HepG2 (cell line): ENCODE data around the gene TPGS1. TPM values are rescaled to one million over a fixed set of nuclear protein-coding genes. Genes with fewer than 3 reads are reported as not detected.
A peak's percentile ranks its signal among the peaks of the same experiment; 100 is the strongest.

Source experiments
- ADNP ChIP-seq: sonication (generic); formaldehyde crosslinking; IDR thresholded peaks from 2 replicates; pipeline ENCODE4 v1.4.0; 2020; ENCODE audit warnings: missing genetic modification reagents
- ARID3A ChIP-seq: IDR thresholded peaks from 2 replicates; pipeline ENCODE4 v1.6.1; 2012; ENCODE audit warnings: low read depth, low read length, improper control_type of control experiment
- ATF7 ChIP-seq, 2 experiments: fragments of 450-650 bp in 1 of 2; sonication (generic) in 1 of 2; formaldehyde crosslinking in 1 of 2; IDR thresholded peaks; 2 replicates each; pipeline versions ENCODE4 v1.4.0 to v1.6.1; 2016 to 2020; ENCODE audit warnings: antibody characterized with exemption in 1 of 2, mild to moderate bottlenecking in 1 of 2, missing genetic modification reagents in 1 of 2
- BCLAF1 ChIP-seq: fragments of 450-650 bp; IDR thresholded peaks from 2 replicates; pipeline ENCODE4 v1.6.1; 2017; ENCODE audit warnings: mild to moderate bottlenecking
- BRF2 ChIP-seq: sonication (generic); formaldehyde crosslinking; IDR thresholded peaks from 2 replicates; pipeline ENCODE4 v1.8.1; 2022; ENCODE audit warnings: mild to moderate bottlenecking, missing genetic modification reagents
- EED ChIP-seq: sonication (generic); formaldehyde crosslinking; IDR thresholded peaks from 2 replicates; pipeline ENCODE4 v1.5.0; 2020; ENCODE audit warnings: mild to moderate bottlenecking, missing genetic modification reagents
- GABPB1 ChIP-seq: IDR thresholded peaks from 2 replicates; pipeline ENCODE4 v1.6.1; 2016; ENCODE audit warnings: mild to moderate bottlenecking, missing genetic modification reagents, moderate library complexity, missing compliant biosample characterization
- MYPOP ChIP-seq: sonication (generic); formaldehyde crosslinking; IDR thresholded peaks from 2 replicates; pipeline ENCODE4 v1.8.1; 2023; ENCODE audit warnings: mild to moderate bottlenecking, moderate library complexity, missing genetic modification reagents
- PPARG ChIP-seq: conservative IDR thresholded peaks from 2 replicates; pipeline ENCODE4 v1.6.1; 2016; ENCODE audit warnings: missing biosample characterization, missing genetic modification reagents
- RNF2 ChIP-seq: fragments of 450-650 bp; conservative IDR thresholded peaks from 2 replicates; pipeline ENCODE4 v1.6.1; 2016; ENCODE audit warnings: low read depth
- SRF ChIP-seq: IDR thresholded peaks from 2 replicates; pipeline ENCODE4 v1.6.1; 2011; ENCODE audit warnings: mild to moderate bottlenecking, low read depth, low read length, moderate library complexity
- TCF7L2 ChIP-seq: IDR thresholded peaks from 2 replicates; pipeline ENCODE4 v1.6.1; 2011; ENCODE audit warnings: mild to moderate bottlenecking, low read depth, low read length, moderate library complexity
- ZBTB8A ChIP-seq: sonication (generic); formaldehyde crosslinking; IDR thresholded peaks from 2 replicates; pipeline ENCODE4 v1.4.0; 2020; ENCODE audit warnings: mild to moderate bottlenecking, low read depth, missing genetic modification reagents, borderline replicate concordance
- ZEB1 ChIP-seq: IDR thresholded peaks from 2 replicates; pipeline ENCODE4 v1.6.1; 2012; ENCODE audit warnings: mild to moderate bottlenecking, low read depth, inconsistent platforms; ENCODE audit not compliant: insufficient replicate concordance
- ZFAT ChIP-seq: sonication (generic); formaldehyde crosslinking; conservative IDR thresholded peaks from 2 replicates; pipeline ENCODE4 v1.8.1; 2023; ENCODE audit warnings: missing genetic modification reagents, inconsistent platforms
- ZKSCAN1 ChIP-seq: fragments of 150-350 bp; IDR thresholded peaks from 2 replicates; pipeline ENCODE4 v1.6.1; 2014; ENCODE audit warnings: low read length
- ZNF138 ChIP-seq: sonication (generic); formaldehyde crosslinking; IDR thresholded peaks from 2 replicates; pipeline ENCODE4 v1.5.0; 2020; ENCODE audit warnings: mild to moderate bottlenecking, low read depth, missing genetic modification reagents
- ZNF205 ChIP-seq: IDR thresholded peaks from 2 replicates; pipeline ENCODE4 v1.6.1; 2018; ENCODE audit warnings: missing biosample characterization, missing genetic modification reagents
- ZNF557 ChIP-seq: sonication (generic); formaldehyde crosslinking; IDR thresholded peaks from 2 replicates; pipeline ENCODE4 v1.4.0; 2020; ENCODE audit warnings: missing genetic modification reagents
- ZNF605 ChIP-seq: sonication (generic); formaldehyde crosslinking; IDR thresholded peaks from 2 replicates; pipeline ENCODE4 v1.8.0; 2022; ENCODE audit warnings: mild to moderate bottlenecking, missing genetic modification reagents
- ZXDC ChIP-seq: sonication (generic); formaldehyde crosslinking; IDR thresholded peaks from 2 replicates; pipeline ENCODE4 v1.5.0; 2020; ENCODE audit warnings: mild to moderate bottlenecking, missing genetic modification reagents
- polyA plus RNA-seq, 8 experiments: library from polyadenylated mRNA; depleted of rRNA in 3 of 8; stranded (reverse) in 7 of 8; unstranded in 1 of 8; fragments of >200 nt; fragmentation: Illumina TruSeq in 4 of 8; extraction: Trizol in 4 of 8; gene quantifications; 2 replicates each; pipeline versions ENCODE4 v1.2.1 to v1.2.3, GENCODE V29; 2011 to 2016; ENCODE audit warnings: low read depth in 4 of 8, missing spikeins in 1 of 8, mixed read lengths in 1 of 8; ENCODE audit not compliant: insufficient read depth in 1 of 8
- total RNA-seq, 5 experiments: library from RNA; depleted of rRNA; stranded (reverse); fragments of >200 nt; fragmentation: Illumina TruSeq; extraction: Trizol; gene quantifications; 2 replicates each; pipeline ENCODE4 v1.2.3, GENCODE V29; 2016; ENCODE audit warnings: low read depth in 1 of 5

TPGS1 gene
- total and polyA plus RNA-seq, 2 of the 13 experiments (the other 11 are each of a cell fraction or from before 2014, with no cell fraction given), result 1.1 to 6.2 TPM

- TF ChIP-seq BCLAF1 (no peak), ZBTB8A (CRISPR knock-in tag) (no peak), ZNF205 (CRISPR knock-in tag) (no peak), ARID3A (no peak), RNF2 (peak; percentile 31; the same call in 1 of the 2 replicates), ATF7 (IDR thresholded peaks at IDR 0.05) (no peak), ATF7 (CRISPR knock-in tag; IDR thresholded peaks at IDR 0.05) (no peak), ZEB1 (no peak), ZFAT (no peak), BRF2 (CRISPR knock-in tag) (no peak), ADNP (CRISPR knock-in tag) (peak; percentile 35; the same call in 1 of the 2 replicates), EED (CRISPR knock-in tag) (no peak), ZXDC (CRISPR knock-in tag) (no peak), PPARG (CRISPR knock-in tag) (no peak), GABPB1 (CRISPR knock-in tag) (peak; percentile 30; the same call in 1 of the 2 replicates), ZNF605 (no peak), ZNF557 (CRISPR knock-in tag) (no peak), MYPOP (no peak), SRF (no peak), ZKSCAN1 (no peak), ZNF138 (no peak), TCF7L2 (no peak)
These were observed 9.3 kb upstream of the TPGS1 start (continued) for GRCh38 chr19:497869-498510.
